ENCODE data around the gene KCNJ9. TPM values are rescaled to one million over a fixed set of nuclear protein-coding genes. Genes with fewer than 3 reads are reported as not detected.

Gene KCNJ9
- total and polyA plus RNA-seq, 2 donors (not counting 3 experiments of a cell fraction or from before 2014, with no cell fraction given), result not detected

GRCh38 chr1:160130939-160131338, 49.6 kb downstream of the KCNJ9 start:
- DNase-seq (ENCODE audit: low read depth, low spot score), result no peak
- no peak overlapping the region for H3K27ac ChIP-seq (ENCODE audit: insufficient read depth, low read depth, low read length)

More at GRCh38 chr1:160130939-160131338, 49.6 kb downstream of the KCNJ9 start:
- FAIRE-seq, result no peak
- no peaks in the 10 kb centered on the region for H3K36me3 ChIP-seq (ENCODE audit: control insufficient read depth in 2 of 2, extremely low read depth in 1 of 2, insufficient read depth in 2 of 2, low read length in 2 of 2)
- H4K20me1 ChIP-seq (replicated peaks; ENCODE audit: control insufficient read depth, extremely low read depth, insufficient read depth, low read length), result no peaks in the 10 kb centered on the region
- no peak overlapping the region for H2AFZ ChIP-seq (ENCODE audit: low read depth, low read length)
- H3K79me2 ChIP-seq (ENCODE audit: control insufficient read depth, insufficient read depth, low read length), result no peaks in the 10 kb centered on the region
- BruUV-seq (replicated peaks), result no TSS peak
- dilution Hi-C loops (cut with MboI; ENCODE audit: extremely low pct_ligation_motif_present, low sequenced_read_pairs) (no loop called here), intact Hi-C loops (cut with micrococcal nuclease) (no loop called here)
- H3K27me3 ChIP-seq (ENCODE audit: control insufficient read depth in 2 of 2, insufficient read depth in 2 of 2, low read length in 2 of 2), result no peaks in the 10 kb centered on the region
- H3K9me3 ChIP-seq (replicated peaks; ENCODE audit: control insufficient read depth, insufficient read depth, low read length), result no peaks in the 10 kb centered on the region
- H3K4me2 ChIP-seq (ENCODE audit: insufficient read depth, low read length), result no peak overlapping the region
- TF ChIP-seq POLR2A (IDR thresholded peaks at IDR 0.05; ENCODE audit: low read depth, low read length), result no peak
- TF ChIP-seq GATA2 (IDR thresholded peaks at IDR 0.05; ENCODE audit: insufficient read depth, insufficient read length, low read depth, low read length), result no peak
- TF ChIP-seq POLR2AphosphoS5 (IDR thresholded peaks at IDR 0.05; ENCODE audit: insufficient read depth, low read depth, low read length), result no peak
- no peak for TF ChIP-seq CTCF (IDR thresholded peaks at IDR 0.05; ENCODE audit: extremely low read depth in 1 of 2, insufficient read depth in 1 of 2, low read depth in 1 of 2, low read length in 2 of 2)
- no peak for TF ChIP-seq MYC (IDR thresholded peaks at IDR 0.05; ENCODE audit: low read depth, low read length)
- no peak for TF ChIP-seq JUN (IDR thresholded peaks at IDR 0.05; ENCODE audit: borderline replicate concordance, insufficient read depth, insufficient read length, low read depth)
- TF ChIP-seq MAX (IDR thresholded peaks at IDR 0.05; ENCODE audit: insufficient read depth, insufficient read length), result no peak
- no peak for TF ChIP-seq EZH2 (IDR thresholded peaks at IDR 0.05; ENCODE audit: borderline replicate concordance, low read depth, low read length, severe bottlenecking)
- TF ChIP-seq FOS (IDR thresholded peaks at IDR 0.05; ENCODE audit: borderline replicate concordance, insufficient read depth, low read length), result no peak
- ChIA-PET POLR2A (no interaction called here), CTCF (interaction anchor here (1.0 to 1.1 kb wide), 2 partner anchors 22 to 121 kb away, joined by 3 to 5 read pairs; no protein-coding TSS in a partner anchor)
- no peak overlapping the region for H3K9ac ChIP-seq (replicated peaks; ENCODE audit: extremely low read depth, insufficient read depth, low read length)
- H3K4me3 ChIP-seq (replicated peaks in 1 of 3; ENCODE audit: insufficient read depth in 1 of 3, low read depth in 1 of 3, low read length in 3 of 3), result no peak overlapping the region
- no peaks in the 10 kb centered on the region for H3K4me1 ChIP-seq (ENCODE audit: control insufficient read depth, extremely low read depth, insufficient read depth, low read length)
- no peaks in the 10 kb centered on the region for H3K9me1 ChIP-seq (replicated peaks; ENCODE audit: control insufficient read depth, extremely low read depth, insufficient read depth, low read length)
